GM21360 (cell line): ENCODE measurements around the gene PGGHG.

Experiments
- ATAC-seq: cut with Tn5 transposase; IDR thresholded peaks from one replicate; pipeline ENCODE4 v1.9.1; 2021; ENCODE audit warnings: mild to moderate bottlenecking, moderate library complexity; ENCODE audit not compliant: unreplicated experiment

The PGGHG gene

GRCh38 chr11:288478-289397, at the start of gene PGGHG:
Gene PGGHG (plus strand): TSS chr11:289126. CDS start chr11:289817, 691 bp downstream.
- no peak for ATAC-seq

- no peak for ATAC-seq
These were observed 48.6 kb upstream of the PGGHG start for GRCh38 chr11:240315-240714.

GRCh38 chr11:241634-242033, 47.3 kb upstream of the PGGHG start:
- no peak for ATAC-seq

GRCh38 chr11:244376-244775, 44.5 kb upstream of the PGGHG start:
- no peak for ATAC-seq

- ATAC-seq = no peak
These were observed 39.9 kb upstream of the PGGHG start for GRCh38 chr11:249062-249461.

GRCh38 chr11:250274-250673, 38.7 kb upstream of the PGGHG start:
- no peak for ATAC-seq

GRCh38 chr11:250740-251299, 38.1 kb upstream of the PGGHG start:
- ATAC-seq = no peak

- no peak for ATAC-seq
These were observed 37.4 kb upstream of the PGGHG start for GRCh38 chr11:251550-251949.

- ATAC-seq = no peak
These were observed 36.3 kb upstream of the PGGHG start for GRCh38 chr11:252666-253065.

- no peak for ATAC-seq
These were observed 35.6 kb upstream of the PGGHG start for GRCh38 chr11:253160-253885.

- no peak for ATAC-seq
These were observed 35.0 kb upstream of the PGGHG start for GRCh38 chr11:253886-254270.

- no peak for ATAC-seq
These were observed 33.8 kb upstream of the PGGHG start for GRCh38 chr11:255176-255575.

- no peak for ATAC-seq
These were observed 33.1 kb upstream of the PGGHG start for GRCh38 chr11:255816-256215.

GRCh38 chr11:256952-257737, 31.8 kb upstream of the PGGHG start:
- no peak for ATAC-seq

- ATAC-seq = no peak
These were observed 31.0 kb upstream of the PGGHG start for GRCh38 chr11:257766-258493.

GRCh38 chr11:259413-259812, 29.5 kb upstream of the PGGHG start:
- ATAC-seq = no peak

- ATAC-seq = no peak
These were observed 27.3 kb upstream of the PGGHG start for GRCh38 chr11:261624-262023.

- ATAC-seq = no peak
These were observed 22.1 kb upstream of the PGGHG start for GRCh38 chr11:266676-267439.

- ATAC-seq = no peak
These were observed 21.4 kb upstream of the PGGHG start for GRCh38 chr11:267491-267994.
